ENCODE results near the gene IDE. TPM values are rescaled to one million over a fixed set of nuclear protein-coding genes. Genes with fewer than 3 reads are reported as not detected.

IDE gene
- total and polyA plus RNA-seq, 2 of the 4 experiments (the other 2 are of a cell fraction): 9.3 to 27.4 TPM

GRCh38 chr10:92530421-92530820 lies 43.5 kb downstream of the IDE start:
- BruUV-seq (replicated peaks): no TSS peak
- Histone ChIP-seq H3K9me3 (ENCODE audit: control insufficient read depth, insufficient read depth, low read length) (no peaks in the 10 kb centered on the region), H3K23ac (ENCODE audit: low read depth, low read length) (0 out of 2 replicates have a peak overlapping the region, but pooled peaks have one; percentile 3), H3K4me3 (ENCODE audit: insufficient read depth, low read depth, low read length) (no peak overlapping the region), H2BK15ac (ENCODE audit: low read depth, low read length) (no peak overlapping the region), H3K4ac (ENCODE audit: low read depth, low read length) (peak overlapping the region; percentile 68), H2AK5ac (ENCODE audit: low read depth, low read length) (no peak overlapping the region), H3K14ac (replicated peaks; ENCODE audit: low read depth, low read length) (no peak overlapping the region), H3K9me1 (ENCODE audit: insufficient read depth, low read length) (0 out of 2 replicates have a peak, but pooled peaks cover 2% of the 10 kb centered on the region), H3K9ac (ENCODE audit: low read depth, low read length) (no peak overlapping the region), H2AK9ac (replicated peaks; ENCODE audit: low read depth, low read length, poor library complexity) (no peak overlapping the region), H3K18ac (ENCODE audit: low read depth, low read length) (peak overlapping the region; percentile 61; the same call in 1 of the 2 replicates), H3K36me3 (ENCODE audit: control insufficient read depth, insufficient read depth, low read length) (peaks cover 23% of the 10 kb centered on the region), H2BK120ac (ENCODE audit: low read depth, low read length) (no peak overlapping the region), H3K27ac (ENCODE audit: insufficient read depth, low read length) (peak overlapping the region; percentile 2; the same call in 1 of the 2 replicates), H3K27me3 (ENCODE audit: control insufficient read depth, insufficient read depth, low read length) (no peaks in the 10 kb centered on the region), H3K4me1 (ENCODE audit: control insufficient read depth, insufficient read depth, low read length) (peaks cover 1% of the 10 kb centered on the region; the same call in 1 of the 2 replicates), H3K4me2 (ENCODE audit: low read depth, low read length) (no peak overlapping the region), H4K8ac (ENCODE audit: low read depth in 2 of 2, low read length in 2 of 2) (no peak overlapping the region), H4K91ac (ENCODE audit: insufficient read depth, low read depth, low read length) (no peak overlapping the region), H3K56ac (ENCODE audit: extremely low read depth, insufficient read depth, low read length) (no peak overlapping the region), H4K5ac (ENCODE audit: low read depth, low read length) (no peak overlapping the region), H3K79me1 (ENCODE audit: low read depth in 1 of 2, low read length in 2 of 2) (no peaks in the 10 kb centered on the region; a peak in 2 of 4 replicates), H2BK20ac (ENCODE audit: low read depth, low read length) (no peak overlapping the region), H2BK5ac (ENCODE audit: low read depth, low read length, poor library complexity, severe bottlenecking) (no peak overlapping the region), H2AFZ (replicated peaks; ENCODE audit: low read length, poor library complexity) (no peak overlapping the region), H4K20me1 (ENCODE audit: insufficient read depth, low read length) (no peaks in the 10 kb centered on the region)
- TF ChIP-seq BHLHE40 (IDR thresholded peaks at IDR 0.05; ENCODE audit: low read depth, low read length) (no peak), CEBPB (IDR thresholded peaks at IDR 0.05; ENCODE audit: low read depth, low read length) (no peak), MAZ (IDR thresholded peaks at IDR 0.05; ENCODE audit: borderline replicate concordance, low read depth, low read length) (no peak)
- WGBS, 2 experiments (ENCODE audit: extremely low coverage in 2 of 2, insufficient read length in 1 of 2): no CpG with 5 or more reads among the region's 1 CpG
- ChIA-PET CTCF (interaction anchor here (2.0 kb wide), 1 partner anchor 44 kb away, joined by 5 read pairs; no protein-coding TSS in a partner anchor), POLR2A (ENCODE audit: unreplicated experiment) (no interaction called here)
- DNase-seq (peak; percentile 31), ATAC-seq (ENCODE audit: low read depth) (peak; percentile 92)
- in situ Hi-C loops (cut with MboI; ENCODE audit: low sequenced_read_pairs) (no loop called here), dilution Hi-C loops (cut with HindIII; ENCODE audit: low sequenced_read_pairs, unreplicated experiment) (no loop called here), intact Hi-C loops (cut with micrococcal nuclease) (loop anchor here (5.0 kb wide), 1 partner anchor 42 kb away; the partner anchor contains the start of gene IDE)
